CD1c-positive myeloid dendritic cell (primary cell): Measurements from ENCODE around the gene XXYLT1.
"Not testable (repeated sequence)": the region's sequence is repeated elsewhere in the genome, so short reads cannot be mapped to it uniquely, and the experiment has no call there.

ENCODE experiments used
- DNase-seq: peaks from one replicate; pipeline ENCODE4 v3.0.0-alpha.2; 2016; ENCODE audit errors: extremely low spot score

Gene XXYLT1

GRCh38 chr3:195228886-195229285, 42.1 kb downstream of the XXYLT1 start:
- not testable (repeated sequence) for DNase-seq

- no peak for DNase-seq
Observed at GRCh38 chr3:195227871-195228270, 43.1 kb downstream of the XXYLT1 start.

- no peak for DNase-seq
Observed at GRCh38 chr3:195226900-195227447, 44.0 kb downstream of the XXYLT1 start.

GRCh38 chr3:195226445-195226844, 44.5 kb downstream of the XXYLT1 start:
- DNase-seq = no peak

- no peak for DNase-seq
Observed at GRCh38 chr3:195224980-195225580, 45.9 kb downstream of the XXYLT1 start.

GRCh38 chr3:195224156-195224979, 46.6 kb downstream of the XXYLT1 start:
- no peak for DNase-seq

GRCh38 chr3:195221876-195222617, 48.9 kb downstream of the XXYLT1 start:
- DNase-seq = no peak

GRCh38 chr3:195221015-195221853, 49.7 kb downstream of the XXYLT1 start:
- peak; percentile 13 for DNase-seq

GRCh38 chr3:195219351-195220230, 51.4 kb downstream of the XXYLT1 start:
- DNase-seq = no peak

- DNase-seq = not testable (repeated sequence)
Observed at GRCh38 chr3:195218331-195218730, 52.6 kb downstream of the XXYLT1 start.

- DNase-seq = not testable (repeated sequence)
Observed at GRCh38 chr3:195215576-195215975, 55.4 kb downstream of the XXYLT1 start.

GRCh38 chr3:195214381-195214780, 56.6 kb downstream of the XXYLT1 start:
- DNase-seq = no peak

GRCh38 chr3:195213639-195214315, 57.2 kb downstream of the XXYLT1 start:
- DNase-seq = no peak

GRCh38 chr3:195212749-195213375, 58.1 kb downstream of the XXYLT1 start:
- no peak for DNase-seq

- no peak for DNase-seq
Observed at GRCh38 chr3:195212033-195212748, 58.8 kb downstream of the XXYLT1 start.

GRCh38 chr3:195210266-195210973, 60.5 kb downstream of the XXYLT1 start:
- DNase-seq = no peak

- no peak for DNase-seq
Observed at GRCh38 chr3:195209847-195210265, 61.1 kb downstream of the XXYLT1 start.
